COR-L47 (cell line): ENCODE data around the gene DNAH17.
"Not testable (repeated sequence)": the region's sequence is repeated elsewhere in the genome, so short reads cannot be mapped to it uniquely, and the experiment has no call there.

Experiments used
- DNase-seq: peaks from one replicate; lab custom pipeline; 2025; lab: John Stamatoyannopoulos, UW

Gene DNAH17

GRCh38 chr17:78476973-78477372, 100.2 kb downstream of the DNAH17 start:
- no peak for DNase-seq

DNA sequence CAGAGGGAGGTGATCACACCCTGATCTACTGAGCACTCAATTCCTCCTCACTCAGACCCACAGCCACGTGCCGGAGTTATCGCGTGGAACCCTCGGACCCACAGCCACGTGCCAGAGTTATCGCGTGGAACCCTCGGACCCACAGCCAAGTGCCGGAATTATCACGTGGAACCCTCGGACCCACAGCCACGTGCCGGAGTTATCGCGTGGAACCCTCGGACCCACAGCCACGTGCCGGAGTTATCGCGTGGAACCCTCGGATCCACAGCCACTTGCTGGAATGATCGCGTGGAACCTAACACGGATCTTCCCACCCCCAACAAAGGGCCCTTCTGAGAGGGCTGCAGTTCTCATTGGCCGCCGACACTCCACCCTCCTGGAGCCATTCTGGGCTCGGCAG, 101.0 kb downstream of the DNAH17 start:
- DNase-seq, result no peak

DNA sequence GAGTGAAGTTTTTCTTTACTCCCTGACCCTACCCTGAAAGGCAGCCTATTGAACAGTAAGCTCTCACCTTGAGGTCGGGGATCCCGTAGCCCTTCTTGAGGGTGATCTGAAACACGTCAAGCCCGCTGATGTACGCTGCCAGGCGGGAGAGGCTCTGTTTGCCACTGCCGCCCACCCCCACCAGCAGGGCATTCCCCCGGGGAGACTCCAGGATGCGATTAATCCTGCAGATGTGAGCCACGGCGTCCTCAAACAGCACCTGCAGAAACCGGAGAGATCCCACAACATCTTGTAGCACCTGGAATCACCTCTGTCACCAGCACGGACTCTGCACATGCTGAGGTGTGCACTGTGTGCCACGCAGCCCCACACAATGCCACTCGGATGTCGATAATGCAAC, 102.0 kb downstream of the DNAH17 start:
- no peak for DNase-seq

DNA sequence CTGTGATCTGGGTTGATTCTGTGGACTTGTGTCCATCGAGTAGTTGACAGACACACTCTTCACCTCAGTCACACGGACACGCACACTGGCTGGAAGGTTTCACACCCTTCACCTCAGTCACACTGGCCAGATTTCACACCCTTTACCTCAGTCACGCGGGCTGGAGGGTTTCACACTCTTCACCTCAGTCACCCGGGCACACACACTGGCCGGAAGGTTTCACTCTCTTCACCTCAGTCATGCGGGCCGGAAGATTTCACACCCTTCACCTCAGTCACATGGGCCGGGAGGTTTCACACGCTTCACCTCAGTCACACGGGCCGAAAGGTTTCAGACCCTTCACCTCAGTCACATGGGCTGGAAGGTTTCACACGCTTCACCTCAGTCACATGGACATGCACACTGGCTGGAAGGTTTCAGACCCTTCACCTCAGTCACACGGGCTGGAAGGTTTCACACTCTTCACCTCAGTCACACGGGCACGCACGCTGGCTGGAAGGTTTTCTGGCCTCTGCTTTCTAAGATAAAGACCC, 102.5 kb downstream of the DNAH17 start:
- no peak for DNase-seq

- DNase-seq, result no peak
These were observed 103.1 kb downstream of the DNAH17 start for GRCh38 chr17:78473951-78474613.

- DNase-seq, result no peak
These were observed 104.9 kb downstream of the DNAH17 start for GRCh38 chr17:78472035-78472905.

- DNase-seq, result no peak
These were observed 105.6 kb downstream of the DNAH17 start for GRCh38 chr17:78471635-78472034.

DNA sequence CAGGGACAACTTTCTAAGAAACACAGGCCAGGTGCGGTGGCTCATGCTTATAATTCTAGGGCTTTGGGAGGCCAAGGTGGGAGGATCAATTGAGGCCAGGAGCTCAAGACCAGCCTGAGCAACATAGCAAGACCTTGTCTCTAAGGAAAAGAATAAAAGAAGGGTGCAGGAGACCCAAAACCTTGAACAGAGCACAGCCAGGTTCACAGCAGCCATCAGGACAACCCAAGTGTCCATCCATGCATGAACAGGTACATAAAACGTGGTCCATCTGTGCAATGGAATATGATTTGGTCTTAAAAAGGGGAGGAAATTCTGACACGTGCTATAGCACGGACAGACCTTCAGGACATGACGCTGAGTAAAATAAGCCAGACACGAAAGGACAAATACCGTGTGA, 107.8 kb downstream of the DNAH17 start:
- DNase-seq, result no peak

DNA sequence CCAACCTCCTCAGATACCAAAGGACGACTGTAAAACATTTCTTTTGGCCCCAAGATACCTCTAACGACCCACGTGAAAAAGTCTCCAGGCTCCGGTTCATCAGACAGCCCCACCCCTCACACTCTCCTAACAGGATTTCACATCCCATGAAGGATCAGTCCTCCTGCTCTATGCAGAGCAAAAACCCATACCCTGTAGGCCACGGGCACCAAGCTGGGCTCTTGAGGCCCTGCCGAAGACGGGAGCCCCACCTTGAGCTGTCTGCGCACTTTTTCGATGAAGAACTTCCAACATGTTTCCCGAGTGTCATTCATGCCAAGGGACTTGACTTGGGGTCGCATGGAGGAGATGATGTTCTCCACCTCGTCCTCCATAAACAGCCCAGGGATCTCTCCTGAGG, 108.8 kb downstream of the DNAH17 start:
- DNase-seq, result no peak

GRCh38 chr17:78466786-78467715, 110.1 kb downstream of the DNAH17 start:
- no peak for DNase-seq

DNA sequence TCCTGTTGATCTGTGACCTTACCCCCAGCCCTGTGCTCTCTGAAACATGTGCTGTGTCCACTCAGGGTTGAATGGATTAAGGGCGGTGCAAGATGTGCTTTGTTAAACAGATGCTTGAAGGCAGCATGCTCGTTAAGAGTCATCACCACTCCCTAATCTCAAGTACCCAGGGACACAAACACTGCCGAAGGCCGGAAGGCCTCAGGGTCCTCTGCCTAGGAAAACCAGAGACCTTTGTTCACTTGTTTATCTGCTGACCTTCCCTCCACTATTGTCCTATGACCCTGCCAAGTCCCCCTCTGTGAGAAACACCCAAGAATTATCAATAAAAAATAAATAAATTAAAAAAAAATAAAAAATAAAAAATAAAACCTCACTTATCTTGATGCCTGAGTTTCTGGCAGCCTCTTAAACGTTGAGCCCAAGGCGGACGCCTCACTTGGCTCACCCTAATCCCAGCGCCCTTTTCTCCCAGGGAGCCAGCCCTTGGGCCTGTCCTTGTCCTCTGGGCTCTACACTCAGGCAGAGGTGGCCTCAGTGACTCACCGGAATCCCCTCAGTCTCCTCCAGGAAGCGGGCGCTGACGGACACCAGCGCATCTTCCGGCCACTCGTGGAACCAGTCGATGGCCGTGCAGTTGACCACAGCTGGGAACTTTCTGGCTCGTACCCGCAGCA, 110.9 kb downstream of the DNAH17 start:
- DNase-seq, result not testable (repeated sequence)

GRCh38 chr17:78462148-78462547, 115.0 kb downstream of the DNAH17 start:
- DNase-seq, result no peak

- DNase-seq, result no peak
These were observed 115.5 kb downstream of the DNAH17 start for GRCh38 chr17:78461799-78462053.

- DNase-seq, result no peak
These were observed 116.0 kb downstream of the DNAH17 start for GRCh38 chr17:78460951-78461798.

DNA sequence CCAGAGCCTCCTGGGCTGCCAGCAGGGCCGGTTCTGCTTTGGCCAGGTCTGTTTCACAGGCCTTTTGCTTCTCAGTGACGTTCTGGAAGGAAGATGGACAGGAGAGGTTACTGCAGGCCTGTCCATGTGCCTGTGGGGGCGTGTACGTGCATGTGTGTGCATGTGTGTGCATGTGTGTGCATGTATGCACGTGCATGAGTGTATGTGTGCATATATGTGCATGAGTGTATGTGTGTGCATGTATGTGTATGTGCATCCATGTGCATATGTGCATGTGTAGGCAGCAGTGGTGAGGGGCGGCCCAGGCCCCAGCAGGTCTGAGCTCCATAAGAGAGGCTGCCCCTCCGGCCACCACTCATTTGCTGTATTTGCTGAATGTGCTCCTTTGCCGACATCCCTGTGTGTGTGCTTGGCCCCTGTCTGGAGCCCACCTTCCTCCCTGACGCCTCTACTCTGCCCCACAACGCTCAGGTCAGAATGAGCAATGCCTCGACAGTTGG, 117.0 kb downstream of the DNAH17 start:
- no peak for DNase-seq

DNA sequence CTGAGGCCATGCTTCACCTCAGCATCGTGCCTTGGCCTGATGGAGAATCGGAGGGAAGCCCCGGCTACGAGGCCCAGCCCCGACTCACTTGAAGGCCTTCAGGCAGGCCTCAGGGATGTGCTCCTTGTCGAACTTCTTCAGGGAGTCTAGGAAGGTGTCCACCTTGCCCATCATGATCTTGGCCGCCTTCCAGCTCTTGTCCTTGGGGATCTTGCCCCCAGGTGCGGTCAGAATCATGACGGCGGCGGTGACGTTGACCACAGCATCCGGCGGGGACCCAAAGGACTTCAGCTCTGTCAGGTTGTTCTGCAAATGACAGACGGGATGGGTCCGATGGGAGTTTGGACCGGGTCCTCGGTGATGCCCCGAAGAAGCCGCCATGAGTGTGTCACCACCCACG, 117.5 kb downstream of the DNAH17 start:
- DNase-seq, result no peak

DNA sequence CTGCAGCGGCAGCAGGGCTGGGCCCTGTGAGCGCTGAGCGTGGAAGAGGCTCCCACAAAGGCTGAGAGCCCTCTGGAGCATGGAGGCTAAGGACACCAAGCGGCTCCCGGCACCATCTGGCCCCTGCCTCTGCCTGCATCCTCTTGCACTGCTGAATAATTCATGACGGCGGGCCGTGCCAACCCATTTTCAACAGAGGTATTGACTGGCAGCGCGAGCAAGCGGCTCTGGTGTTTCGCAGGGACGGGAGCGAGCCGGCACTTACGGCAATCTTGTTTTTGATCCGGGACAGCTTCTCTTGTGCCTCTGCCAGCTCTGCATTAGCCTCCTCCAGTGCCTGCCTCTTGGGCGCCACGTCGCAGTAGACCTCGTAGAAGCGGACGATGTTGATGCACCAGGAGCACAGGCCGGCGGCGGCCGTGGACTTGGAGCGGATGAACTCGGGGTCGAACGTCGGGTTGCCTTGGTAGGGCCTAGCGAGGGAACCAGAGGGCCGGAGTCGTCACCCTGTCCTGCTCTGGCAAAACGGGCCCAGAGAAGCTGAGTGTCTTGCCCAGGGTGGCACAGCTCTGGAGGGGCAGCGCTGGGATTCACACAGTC, 118.4 kb downstream of the DNAH17 start:
- DNase-seq, result no peak

DNA sequence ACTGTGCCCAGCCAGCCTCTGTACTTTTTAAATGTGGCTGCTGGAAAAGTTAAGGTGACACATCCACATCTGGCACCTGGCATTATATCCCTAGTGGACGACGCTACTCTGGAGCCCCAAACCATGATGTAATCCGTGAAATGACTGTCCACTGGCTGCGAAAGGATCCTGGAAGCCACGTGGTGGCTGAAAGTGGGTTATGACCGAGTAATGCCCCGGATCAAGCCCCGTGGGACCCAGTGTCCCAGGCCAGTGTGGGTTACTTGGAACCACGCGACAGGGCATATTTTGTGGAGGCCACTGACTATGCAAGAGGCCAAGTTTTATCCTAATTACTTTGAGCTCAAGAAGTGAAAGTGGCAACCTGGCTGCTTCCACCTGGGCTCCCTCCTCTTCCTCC, 119.1 kb downstream of the DNAH17 start:
- no peak for DNase-seq

- no peak for DNase-seq
These were observed 122.8 kb downstream of the DNAH17 start for GRCh38 chr17:78454346-78454745.

DNA sequence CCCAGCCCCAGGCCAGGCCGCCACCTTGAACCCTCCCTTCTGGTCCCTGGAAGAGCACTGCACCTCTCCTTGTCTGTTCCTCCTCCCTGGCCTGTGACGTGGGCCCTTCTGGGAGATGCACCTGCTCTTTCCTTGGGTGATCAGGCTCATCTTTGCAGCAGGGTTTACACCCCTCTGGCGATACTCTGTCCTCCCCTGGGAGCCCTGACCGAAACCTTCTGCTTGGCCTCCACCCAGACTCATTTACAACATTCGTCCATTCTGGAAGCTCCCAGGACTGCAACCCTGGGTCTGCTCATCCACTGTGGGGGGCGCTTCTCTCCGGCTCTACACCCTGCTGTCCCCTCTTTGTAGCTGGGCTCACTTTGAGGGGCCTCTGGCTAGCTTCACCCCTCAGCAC, 125.4 kb downstream of the DNAH17 start:
- DNase-seq, result no peak
